Stimulated activated CD4-positive, alpha-beta T cell treated with anti-CD3 and anti-CD28 coated beads, Interleukin-1b, Interleukin-23, amount 100 ng/mL, for 24 hours (primary cell): ENCODE measurements around the gene PBOV1.

Experiments
- DNase-seq, 4 experiments: peaks; one replicate each; pipeline ENCODE4 v3.0.0-alpha.2; 2020; ENCODE audit warnings: low read depth in 4 of 4, low spot score in 1 of 4

Gene PBOV1

GRCh38 chr6:138218449-138218848 is at the start of gene PBOV1:
PBOV1 (minus strand) TSS chr6:138218491; CDS start chr6:138218395, 96 bp downstream.
- no peak for DNase-seq

GRCh38 chr6:138266095-138266494 is 47.8 kb upstream of the PBOV1 start:
- no peak for DNase-seq

DNA sequence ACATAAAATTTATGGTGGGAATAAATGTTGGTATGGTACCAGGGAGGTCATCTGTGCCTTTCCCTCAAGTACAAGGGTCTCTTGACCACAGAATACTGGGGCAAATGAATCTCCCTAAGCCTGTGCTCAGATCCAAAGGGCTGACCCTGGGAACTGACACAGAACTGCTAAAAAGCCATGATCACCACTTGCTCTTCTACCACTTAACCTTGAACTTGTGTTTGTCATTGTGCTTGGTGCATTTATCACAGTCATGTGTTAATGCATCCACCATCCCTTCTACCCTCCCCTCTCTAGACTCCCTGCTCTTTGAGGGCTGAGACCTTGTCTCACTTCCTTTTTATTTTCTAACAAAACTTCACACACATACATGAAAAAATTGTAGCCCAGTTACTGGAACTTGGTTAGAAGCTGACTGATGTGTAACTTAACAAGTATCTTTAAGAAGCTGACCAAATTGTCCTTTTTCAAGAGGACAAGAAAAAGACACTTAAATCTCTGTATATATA is 46.1 kb upstream of the PBOV1 start:
- DNase-seq, result no peak

- DNase-seq, result no peak
Measured at GRCh38 chr6:138263963-138264362, 45.7 kb upstream of the PBOV1 start.

DNA sequence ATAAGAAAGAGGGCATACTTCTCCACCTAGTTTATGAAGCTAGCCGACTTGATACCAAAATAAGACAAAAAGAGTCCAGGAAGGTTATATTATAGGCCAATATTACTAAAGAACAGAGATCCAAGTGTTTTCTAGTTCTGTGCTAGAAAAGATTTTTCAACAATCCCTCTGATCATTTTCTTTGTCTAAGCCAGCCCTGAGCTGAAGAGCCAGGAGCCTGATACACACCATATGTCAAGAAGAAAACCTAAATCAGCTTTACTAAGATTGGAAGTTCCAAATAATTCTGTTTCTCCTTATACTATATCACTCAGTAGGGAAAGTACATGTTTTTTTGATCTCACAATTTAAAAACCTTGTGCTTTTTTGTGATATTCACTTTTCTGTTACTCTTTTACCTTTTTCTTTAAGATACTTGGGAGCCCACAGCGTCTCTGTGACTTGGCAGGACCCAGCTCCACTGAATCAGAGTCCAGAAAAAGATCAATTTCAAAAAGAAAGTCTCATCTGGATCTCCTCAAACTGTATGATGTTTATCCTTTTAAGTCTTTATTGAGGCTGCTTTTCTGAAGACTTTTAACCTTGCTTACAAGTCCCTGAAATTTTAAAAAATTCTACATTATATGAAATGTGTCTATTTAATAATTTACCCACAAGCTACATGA is 43.0 kb upstream of the PBOV1 start:
- DNase-seq, result no peak

GRCh38 chr6:138258991-138259390 is 40.7 kb upstream of the PBOV1 start:
- no peak for DNase-seq

DNA sequence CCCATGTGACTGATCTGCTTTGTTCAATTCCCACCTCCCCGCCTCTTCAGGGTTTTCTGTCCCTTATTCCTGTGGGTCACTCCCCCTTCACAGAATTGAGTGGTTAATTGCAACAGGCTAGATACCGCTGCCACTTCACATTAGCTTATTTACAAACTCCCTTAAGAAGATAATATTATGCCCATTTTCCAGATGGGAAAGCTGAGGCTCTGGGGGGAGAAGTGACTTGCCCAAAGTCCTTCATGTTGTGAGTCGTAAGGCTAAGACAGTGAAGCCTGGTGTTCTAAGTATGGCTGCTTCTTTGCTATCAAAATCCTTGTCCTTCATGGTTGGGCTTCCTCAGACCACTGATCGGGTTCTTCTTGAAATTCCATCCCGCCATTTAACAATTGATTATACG is 39.9 kb upstream of the PBOV1 start:
- DNase-seq, result no peak

DNA sequence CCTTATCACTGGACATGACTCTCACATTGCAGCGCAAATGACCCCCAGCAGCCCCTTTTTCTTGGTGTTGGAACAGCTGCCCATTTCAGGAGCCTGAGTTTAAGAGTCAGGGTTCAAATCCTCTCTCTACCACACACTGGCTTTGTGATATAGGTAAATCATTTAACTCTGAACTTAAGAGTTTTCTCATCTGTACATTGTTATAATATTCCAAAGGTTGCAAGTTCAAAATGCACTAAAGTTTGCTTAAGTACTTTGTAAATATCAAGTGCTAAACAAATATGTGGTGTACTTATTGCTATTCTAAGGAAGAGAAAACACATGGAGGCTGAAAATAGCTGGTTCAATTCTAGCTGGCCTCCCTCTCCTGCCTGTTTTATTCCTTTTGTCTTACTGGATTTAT is 39.3 kb upstream of the PBOV1 start:
- DNase-seq, result no peak

GRCh38 chr6:138255443-138255842 is 37.2 kb upstream of the PBOV1 start:
- no peak for DNase-seq

GRCh38 chr6:138253731-138254130 is 35.4 kb upstream of the PBOV1 start:
- no peak for DNase-seq

GRCh38 chr6:138250513-138251247 is 32.4 kb upstream of the PBOV1 start:
- DNase-seq, result no peak

GRCh38 chr6:138250053-138250452 is 31.8 kb upstream of the PBOV1 start:
- DNase-seq, result no peak

- DNase-seq, result no peak
Measured at GRCh38 chr6:138248878-138249277, 30.6 kb upstream of the PBOV1 start.

DNA sequence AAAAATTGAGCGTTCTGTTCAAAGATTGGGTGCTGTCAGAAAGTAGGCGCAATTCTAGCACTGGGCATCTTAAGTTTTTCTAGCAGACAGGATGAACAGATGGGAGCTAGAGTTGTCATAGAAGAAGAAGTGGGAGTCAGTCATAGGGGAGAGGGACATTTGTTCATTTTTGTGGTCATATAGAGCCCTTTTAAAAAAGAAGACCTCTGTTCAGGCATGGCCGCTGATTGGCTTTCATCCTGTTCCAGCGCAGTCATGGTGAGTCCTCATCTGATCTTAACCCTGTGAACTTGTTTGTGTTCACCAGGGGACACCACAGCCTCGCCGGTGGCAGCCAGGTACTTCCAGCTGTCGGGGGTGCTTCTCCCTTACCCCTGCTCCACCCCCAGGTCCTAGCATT is 29.7 kb upstream of the PBOV1 start:
- DNase-seq, result no peak

GRCh38 chr6:138246650-138247440 is 28.6 kb upstream of the PBOV1 start:
- no peak for DNase-seq

GRCh38 chr6:138245751-138246150 is 27.5 kb upstream of the PBOV1 start:
- no peak for DNase-seq

- no peak for DNase-seq
Measured at GRCh38 chr6:138242987-138243592, 24.8 kb upstream of the PBOV1 start.

GRCh38 chr6:138241934-138242333 is 23.6 kb upstream of the PBOV1 start:
- no peak for DNase-seq

GRCh38 chr6:138241381-138241780 is 23.1 kb upstream of the PBOV1 start:
- DNase-seq, result no peak

GRCh38 chr6:138240476-138241245 is 22.4 kb upstream of the PBOV1 start:
- no peak for DNase-seq

- no peak for DNase-seq
Measured at GRCh38 chr6:138239774-138240173, 21.5 kb upstream of the PBOV1 start.
